HepG2 (cell line): ENCODE measurements around the gene ST6GALNAC2. TPM values are rescaled to one million over a fixed set of nuclear protein-coding genes. Genes with fewer than 3 reads are reported as not detected.
A peak's percentile ranks its signal among the peaks of the same experiment; 100 is the strongest.

Experiments used
- ATAC-seq: fragments of 200-7000 bp; cut with Tn5 transposase; 3 replicates; pipeline ENCODE4 v1.9.1; 2020; ENCODE audit warnings: mild to moderate bottlenecking, moderate library complexity
- BruUV-seq: library from RNA; stranded (reverse); fragments of 400-500 nt; replicated peaks from 2 replicates; lab custom pipeline; 2021; lab: Mats Ljungman, UMichigan
- CTCF ChIA-PET: fragments of 300-600 bp; formaldehyde crosslinking; extraction: SDS; loops from one replicate; lab custom pipeline; 2021; ENCODE audit warnings: low total read pairs, inconsistent platforms, low intra/inter-chr PET ratio; lab: Yijun Ruan, JAX
- POLR2A ChIA-PET: fragments of 350-600 bp; sonication (Branson Sonifier 250); formaldehyde crosslinking; loops from one replicate; lab custom pipeline; 2020; ENCODE audit warnings: antibody characterized with exemption, inconsistent platforms; lab: Yijun Ruan, JAX
- DNase-seq: peaks from one replicate; pipeline ENCODE4 v3.0.0-alpha.2; 2015; ENCODE audit warnings: low spot score
- FAIRE-seq: peaks from 3 replicates; lab custom pipeline; 2011; peaks lifted over from hg19 to GRCh38; lab: Jason Lieb, UNC
- H2AFZ ChIP-seq: one replicate; pipeline ENCODE4 v1.6.1; 2011; ENCODE audit warnings: low read length, inconsistent platforms
- H3K27ac ChIP-seq: fragments of 300-600 bp; 3 replicates; pipeline ENCODE4 v1.8.0; 2011; ENCODE audit warnings: mixed run types, mild to moderate bottlenecking, mixed read lengths, low read length, inconsistent platforms; ENCODE audit not compliant: insufficient read depth; ENCODE audit errors: extremely low read length
- H3K27me3 ChIP-seq, 2 experiments: fragments of 200-600 bp in 1 of 2; 2 replicates in 1 of 2; 3 replicates in 1 of 2; pipeline versions ENCODE4 v1.6.0 to v1.8.0; 2011; ENCODE audit warnings: low read length in 2 of 2, mild to moderate bottlenecking in 2 of 2, moderate library complexity in 2 of 2, inconsistent platforms in 1 of 2; ENCODE audit not compliant: insufficient read depth in 2 of 2, control insufficient read depth in 1 of 2
- H3K36me3 ChIP-seq, 2 experiments: fragments of 200-600 bp in 1 of 2; replicated peaks in 1 of 2; 2 replicates in 1 of 2; 3 replicates in 1 of 2; pipeline versions ENCODE4 v1.5.1 to v1.8.0; 2011; ENCODE audit warnings: low read length in 2 of 2, inconsistent platforms in 1 of 2; ENCODE audit not compliant: insufficient read depth in 2 of 2, control insufficient read depth in 1 of 2
- H3K4me1 ChIP-seq: 2 replicates; pipeline ENCODE4 v1.5.1; 2012; ENCODE audit warnings: low read length, inconsistent platforms; ENCODE audit not compliant: insufficient read depth
- H3K4me2 ChIP-seq: 2 replicates; pipeline ENCODE4 v1.6.0; 2011; ENCODE audit warnings: low read depth, low read length, inconsistent platforms
- H3K4me3 ChIP-seq, 3 experiments: fragments of 200-600 bp in 1 of 3; sonication (generic), shearing (Covaris generic) in 1 of 3; replicated peaks in 1 of 3; 2 replicates each; pipeline ENCODE4 v1.5.1; 2011 to 2016; ENCODE audit warnings: low read length in 3 of 3, inconsistent platforms in 2 of 3, low read depth in 2 of 3, mild to moderate bottlenecking in 2 of 3, control low read depth in 1 of 3, mixed read lengths in 1 of 3; ENCODE audit not compliant: insufficient read depth in 1 of 3
- H3K79me2 ChIP-seq: one replicate; pipeline ENCODE4 v1.6.1; 2011; ENCODE audit warnings: low read length, inconsistent platforms; ENCODE audit not compliant: insufficient read depth
- H3K9ac ChIP-seq: 2 replicates; pipeline ENCODE4 v1.6.0; 2011; ENCODE audit warnings: mild to moderate bottlenecking, low read depth, low read length, inconsistent platforms; ENCODE audit not compliant: insufficient read depth
- H3K9me3 ChIP-seq: 2 replicates; pipeline ENCODE4 v1.5.1; 2012; ENCODE audit warnings: mild to moderate bottlenecking, low read length
- H4K20me1 ChIP-seq: 2 replicates; pipeline ENCODE4 v1.6.0; 2011; ENCODE audit warnings: inconsistent platforms, mild to moderate bottlenecking, low read length, moderate library complexity; ENCODE audit not compliant: insufficient read depth
- HOXA5 ChIP-seq: sonication (generic); formaldehyde crosslinking; IDR thresholded peaks from 2 replicates; pipeline ENCODE4 v1.4.0; 2020; ENCODE audit warnings: missing genetic modification reagents
- NONO ChIP-seq, 2 experiments: fragments of 450-650 bp in 1 of 2; sonication (generic) in 1 of 2; formaldehyde crosslinking in 1 of 2; IDR thresholded peaks in 1 of 2; conservative IDR thresholded peaks in 1 of 2; 2 replicates each; pipeline versions ENCODE4 v1.6.1 to v1.8.0; 2017 to 2022; ENCODE audit warnings: mild to moderate bottlenecking in 1 of 2, missing genetic modification reagents in 1 of 2, moderate library complexity in 1 of 2
- SP4 ChIP-seq: sonication (generic); formaldehyde crosslinking; IDR thresholded peaks from 2 replicates; pipeline ENCODE4 v1.8.1; 2023; ENCODE audit warnings: mild to moderate bottlenecking, missing genetic modification reagents
- TEAD3 ChIP-seq: optimal IDR thresholded peaks from 2 replicates; pipeline ENCODE3; 2016; ENCODE audit warnings: borderline replicate concordance
- TOPORS ChIP-seq: sonication (generic); formaldehyde crosslinking; IDR thresholded peaks from 2 replicates; pipeline ENCODE4 v1.8.0; 2023; ENCODE audit warnings: mild to moderate bottlenecking, missing genetic modification reagents
- ZFP82 ChIP-seq: sonication (generic); formaldehyde crosslinking; IDR thresholded peaks from 2 replicates; pipeline ENCODE4 v1.5.1; 2020; ENCODE audit warnings: mild to moderate bottlenecking, missing genetic modification reagents, borderline replicate concordance
- ZKSCAN1 ChIP-seq: fragments of 150-350 bp; IDR thresholded peaks from 2 replicates; pipeline ENCODE4 v1.6.1; 2014; ENCODE audit warnings: low read length
- ZNF18 ChIP-seq: sonication (generic); formaldehyde crosslinking; IDR thresholded peaks from 2 replicates; pipeline ENCODE4 v1.8.0; 2022; ENCODE audit warnings: mild to moderate bottlenecking, missing genetic modification reagents; ENCODE audit not compliant: insufficient replicate concordance
- ZNF225 ChIP-seq: sonication (generic); formaldehyde crosslinking; IDR thresholded peaks from 2 replicates; pipeline ENCODE4 v1.4.0; 2020; ENCODE audit warnings: mild to moderate bottlenecking, missing genetic modification reagents
- ZNF775 ChIP-seq: sonication (generic); formaldehyde crosslinking; IDR thresholded peaks from 2 replicates; pipeline ENCODE4 v1.4.0; 2020; ENCODE audit warnings: missing genetic modification reagents, mild to moderate bottlenecking, moderate library complexity, borderline replicate concordance
- ZSCAN20 ChIP-seq: sonication (generic); formaldehyde crosslinking; IDR thresholded peaks from 2 replicates; pipeline ENCODE4 v1.4.0; 2020; ENCODE audit warnings: missing genetic modification reagents, mild to moderate bottlenecking, borderline replicate concordance
- WGBS: methylation state at CpG from one replicate; pipeline ENCODE4 v1.1.6; 2017; ENCODE audit warnings: low lambda C conversion rate; 5-methylcytosine and 5-hydroxymethylcytosine counted together
- in situ Hi-C: cut with HindIII; loops from 2 replicates; pipeline ENCODE4 v1.10.0; 2017; ENCODE audit warnings: low pct_unique_long_range_greater_than_20kb; ENCODE audit not compliant: extremely low pct_ligation_motif_present
- intact Hi-C: fragments of 100-400 bp; cut with micrococcal nuclease; formaldehyde crosslinking; loops from one replicate; pipeline ENCODE4 v1.10.0; 2022; ENCODE audit not compliant: unreplicated experiment
- polyA plus RNA-seq, 8 experiments: library from polyadenylated mRNA; depleted of rRNA in 3 of 8; stranded (reverse) in 7 of 8; unstranded in 1 of 8; fragments of >200 nt; fragmentation: Illumina TruSeq in 4 of 8; extraction: Trizol in 4 of 8; gene quantifications; 2 replicates each; pipeline versions ENCODE4 v1.2.1 to v1.2.3, GENCODE V29; 2011 to 2016; ENCODE audit warnings: low read depth in 4 of 8, missing spikeins in 1 of 8, mixed read lengths in 1 of 8; ENCODE audit not compliant: insufficient read depth in 1 of 8
- total RNA-seq, 5 experiments: library from RNA; depleted of rRNA; stranded (reverse); fragments of >200 nt; fragmentation: Illumina TruSeq; extraction: Trizol; gene quantifications; 2 replicates each; pipeline ENCODE4 v1.2.3, GENCODE V29; 2016; ENCODE audit warnings: low read depth in 1 of 5
- TF ChIP-seq, protein P1 (sequence below): sonication (generic); formaldehyde crosslinking; IDR thresholded peaks from 2 replicates; pipeline ENCODE4 v1.4.0; 2020; ENCODE audit warnings: mild to moderate bottlenecking, missing genetic modification reagents

Gene ST6GALNAC2
- total and polyA plus RNA-seq, 2 of the 13 experiments (the other 11 are each of a cell fraction or from before 2014, with no cell fraction given), result 0.12 to 0.49 TPM

GRCh38 chr17:76549539-76549938, 36.1 kb downstream of the ST6GALNAC2 start (continued):
- no peak for TF ChIP-seq ZNF225 (CRISPR knock-in tag)
- TF ChIP-seq ZKSCAN1, result peak; percentile 24; the same call in 1 of the 2 replicates

DNA sequence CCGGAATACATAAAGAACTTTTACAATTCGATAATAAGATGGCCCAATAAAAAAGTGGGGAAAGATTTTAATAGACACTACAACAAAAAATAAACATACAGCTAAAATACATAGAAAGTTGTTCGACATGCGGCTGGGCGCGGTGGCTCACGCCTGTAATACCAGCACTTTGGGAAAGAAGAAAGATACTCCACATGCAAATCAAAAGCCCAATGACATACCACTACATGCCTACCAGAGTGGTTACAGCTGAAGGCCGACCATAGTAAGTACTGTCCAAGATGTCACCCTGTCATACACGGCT, 36.5 kb downstream of the ST6GALNAC2 start:
- DNase-seq (no peak), FAIRE-seq (no peak), ATAC-seq (peak; percentile 6; the same call in 1 of the 3 replicates)
- in situ Hi-C loops, result no loop called here
- Histone ChIP-seq H4K20me1 (peaks cover 7% of the 10 kb centered on the region; the same call in 1 of the 2 replicates), H3K27me3 (no peaks in the 10 kb centered on the region), H3K9ac (peak overlapping the region; percentile 63), H3K79me2 (peaks cover 42% of the 10 kb centered on the region), H2AFZ (no peak overlapping the region), H3K27ac (peak overlapping the region; percentile 69), H3K4me1 (peaks cover 76% of the 10 kb centered on the region), H3K4me2 (peak overlapping the region; percentile 93), H3K4me3 (peak overlapping the region; percentile 54 to 66 (median 66)), H3K9me3 (no peaks in the 10 kb centered on the region), H3K36me3 (peaks cover 7% of the 10 kb centered on the region in 2 experiments; a peak in 4 of 5 replicates)
- ChIA-PET POLR2A (interaction anchor here (1.0 to 4.4 kb wide), 8 partner anchors 9 to 64 kb away, joined by 3 to 40 read pairs (median 10); partner anchors contain the start of genes PRCD and RHBDF2), CTCF (interaction anchor here (1.1 to 4.4 kb wide), 2 partner anchors 27 to 37 kb away, joined by 5 to 86 read pairs; partner anchors contain the start of gene ST6GALNAC2)
- TF ChIP-seq, protein P1, sequence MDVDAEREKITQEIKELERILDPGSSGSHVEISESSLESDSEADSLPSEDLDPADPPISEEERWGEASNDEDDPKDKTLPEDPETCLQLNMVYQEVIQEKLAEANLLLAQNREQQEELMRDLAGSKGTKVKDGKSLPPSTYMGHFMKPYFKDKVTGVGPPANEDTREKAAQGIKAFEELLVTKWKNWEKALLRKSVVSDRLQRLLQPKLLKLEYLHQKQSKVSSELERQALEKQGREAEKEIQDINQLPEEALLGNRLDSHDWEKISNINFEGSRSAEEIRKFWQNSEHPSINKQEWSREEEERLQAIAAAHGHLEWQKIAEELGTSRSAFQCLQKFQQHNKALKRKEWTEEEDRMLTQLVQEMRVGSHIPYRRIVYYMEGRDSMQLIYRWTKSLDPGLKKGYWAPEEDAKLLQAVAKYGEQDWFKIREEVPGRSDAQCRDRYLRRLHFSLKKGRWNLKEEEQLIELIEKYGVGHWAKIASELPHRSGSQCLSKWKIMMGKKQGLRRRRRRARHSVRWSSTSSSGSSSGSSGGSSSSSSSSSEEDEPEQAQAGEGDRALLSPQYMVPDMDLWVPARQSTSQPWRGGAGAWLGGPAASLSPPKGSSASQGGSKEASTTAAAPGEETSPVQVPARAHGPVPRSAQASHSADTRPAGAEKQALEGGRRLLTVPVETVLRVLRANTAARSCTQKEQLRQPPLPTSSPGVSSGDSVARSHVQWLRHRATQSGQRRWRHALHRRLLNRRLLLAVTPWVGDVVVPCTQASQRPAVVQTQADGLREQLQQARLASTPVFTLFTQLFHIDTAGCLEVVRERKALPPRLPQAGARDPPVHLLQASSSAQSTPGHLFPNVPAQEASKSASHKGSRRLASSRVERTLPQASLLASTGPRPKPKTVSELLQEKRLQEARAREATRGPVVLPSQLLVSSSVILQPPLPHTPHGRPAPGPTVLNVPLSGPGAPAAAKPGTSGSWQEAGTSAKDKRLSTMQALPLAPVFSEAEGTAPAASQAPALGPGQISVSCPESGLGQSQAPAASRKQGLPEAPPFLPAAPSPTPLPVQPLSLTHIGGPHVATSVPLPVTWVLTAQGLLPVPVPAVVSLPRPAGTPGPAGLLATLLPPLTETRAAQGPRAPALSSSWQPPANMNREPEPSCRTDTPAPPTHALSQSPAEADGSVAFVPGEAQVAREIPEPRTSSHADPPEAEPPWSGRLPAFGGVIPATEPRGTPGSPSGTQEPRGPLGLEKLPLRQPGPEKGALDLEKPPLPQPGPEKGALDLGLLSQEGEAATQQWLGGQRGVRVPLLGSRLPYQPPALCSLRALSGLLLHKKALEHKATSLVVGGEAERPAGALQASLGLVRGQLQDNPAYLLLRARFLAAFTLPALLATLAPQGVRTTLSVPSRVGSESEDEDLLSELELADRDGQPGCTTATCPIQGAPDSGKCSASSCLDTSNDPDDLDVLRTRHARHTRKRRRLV (CRISPR knock-in tag), result 0 out of 2 replicates have a peak, but pooled peaks have one; percentile 4
- no peak for TF ChIP-seq ZFP82
- no peak for TF ChIP-seq ZNF775 (CRISPR knock-in tag)
- TF ChIP-seq TEAD3 (CRISPR knock-in tag), result peak; percentile 25
- 0 out of 2 replicates have a peak, but pooled peaks have one; percentile 19 for TF ChIP-seq HOXA5
- TF ChIP-seq ZNF18 (CRISPR knock-in tag), result peak; percentile 27
- 0 out of 2 replicates have a peak, but pooled peaks have one; percentile 70 for TF ChIP-seq ZSCAN20 (CRISPR knock-in tag)
- TF ChIP-seq NONO (IDR thresholded peaks at IDR 0.05), result no peak
- peak; percentile 33; the same call in 1 of the 2 replicates for TF ChIP-seq NONO (CRISPR knock-in tag; conservative IDR thresholded peaks at IDR 0.05)
- no peak for TF ChIP-seq SP4
- TF ChIP-seq TOPORS (CRISPR knock-in tag), result no peak
- intact Hi-C loops, result no loop called here
- WGBS, result 39% methylated on average over 9 of the region's 9 CpGs
- TSS peak; percentile 44 for BruUV-seq
